ENCODE data around the gene PEG3. TPM values are rescaled to one million over a fixed set of nuclear protein-coding genes. Genes with fewer than 3 reads are reported as not detected.

PEG3 gene
- total and polyA plus RNA-seq, 2 donors (not counting 1 experiment from before 2014, with no cell fraction given), result 0.01 TPM; not detected in 1

DNA sequence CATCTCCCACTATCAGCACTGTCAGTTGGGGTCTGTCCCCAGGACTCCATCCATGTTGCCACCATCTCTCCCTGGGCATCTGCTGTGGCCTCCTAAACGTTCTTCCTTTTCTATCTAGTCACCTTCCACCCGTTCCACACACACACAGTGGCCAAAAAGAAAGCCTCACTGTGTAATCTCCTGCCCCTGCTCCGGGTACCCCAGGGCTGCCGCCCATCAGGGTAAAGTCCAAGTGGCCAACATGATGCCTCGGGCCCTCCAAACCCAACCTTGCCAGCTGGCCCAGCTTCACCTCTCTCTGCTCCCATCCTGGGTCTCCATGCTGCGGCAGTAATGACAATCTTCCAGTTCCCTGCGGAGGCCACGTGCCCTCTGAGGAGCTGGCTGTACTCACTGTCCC lies 29.4 kb upstream of the PEG3 start:
- H3K9me3 ChIP-seq (ENCODE audit: control extremely low read depth in 1 of 3, control insufficient read depth in 2 of 3, insufficient read depth in 1 of 3, low read length in 2 of 3), result peaks cover 1 to 32% (median 10%) of the 10 kb centered on the region in 3 donors
- no peak for TF ChIP-seq EZH2 (IDR thresholded peaks at IDR 0.05; ENCODE audit: borderline replicate concordance, insufficient read depth, low read depth, low read length, poor library complexity, severe bottlenecking)
- TF ChIP-seq, protein P1, sequence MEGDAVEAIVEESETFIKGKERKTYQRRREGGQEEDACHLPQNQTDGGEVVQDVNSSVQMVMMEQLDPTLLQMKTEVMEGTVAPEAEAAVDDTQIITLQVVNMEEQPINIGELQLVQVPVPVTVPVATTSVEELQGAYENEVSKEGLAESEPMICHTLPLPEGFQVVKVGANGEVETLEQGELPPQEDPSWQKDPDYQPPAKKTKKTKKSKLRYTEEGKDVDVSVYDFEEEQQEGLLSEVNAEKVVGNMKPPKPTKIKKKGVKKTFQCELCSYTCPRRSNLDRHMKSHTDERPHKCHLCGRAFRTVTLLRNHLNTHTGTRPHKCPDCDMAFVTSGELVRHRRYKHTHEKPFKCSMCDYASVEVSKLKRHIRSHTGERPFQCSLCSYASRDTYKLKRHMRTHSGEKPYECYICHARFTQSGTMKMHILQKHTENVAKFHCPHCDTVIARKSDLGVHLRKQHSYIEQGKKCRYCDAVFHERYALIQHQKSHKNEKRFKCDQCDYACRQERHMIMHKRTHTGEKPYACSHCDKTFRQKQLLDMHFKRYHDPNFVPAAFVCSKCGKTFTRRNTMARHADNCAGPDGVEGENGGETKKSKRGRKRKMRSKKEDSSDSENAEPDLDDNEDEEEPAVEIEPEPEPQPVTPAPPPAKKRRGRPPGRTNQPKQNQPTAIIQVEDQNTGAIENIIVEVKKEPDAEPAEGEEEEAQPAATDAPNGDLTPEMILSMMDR (IDR thresholded peaks at IDR 0.05), result no peak
- H3K4me2 ChIP-seq (replicated peaks; ENCODE audit: low read depth, low read length, poor library complexity, severe bottlenecking), result no peak overlapping the region
- DNase-seq, result no peak
- no peaks in the 10 kb centered on the region for H3K36me3 ChIP-seq (replicated peaks in 1 of 2; ENCODE audit: control extremely low read depth in 1 of 2, control insufficient read depth in 1 of 2, extremely low read depth in 1 of 2, insufficient read depth in 2 of 2, low read length in 1 of 2)
- no peaks in the 10 kb centered on the region for H3K79me2 ChIP-seq (ENCODE audit: control insufficient read depth, insufficient read depth, low read length)
- ChIA-PET CTCF (no interaction called here), POLR2A (no interaction called here)
- no peaks in the 10 kb centered on the region for H3K27me3 ChIP-seq (replicated peaks in 1 of 4; ENCODE audit: control extremely low read depth in 1 of 4, control insufficient read depth in 3 of 4, insufficient read depth in 4 of 4, low read length in 3 of 4)
- no peaks in the 10 kb centered on the region for H3K4me1 Mint-ChIP-seq
- H3K27me3 Mint-ChIP-seq, result no peaks in the 10 kb centered on the region
- no peak overlapping the region for H3K4me3 ChIP-seq (ENCODE audit: control extremely low read depth in 1 of 5, extremely low read depth in 1 of 5, insufficient read depth in 1 of 5, low read depth in 2 of 5, low read length in 4 of 5)
- no peak overlapping the region for H3K4me3 Mint-ChIP-seq
- WGBS (ENCODE audit: insufficient coverage), result 83% methylated on average over 8 of the region's 8 CpGs
- H3K27ac ChIP-seq (ENCODE audit: low read length in 2 of 2), result no peak overlapping the region
- H3K9ac ChIP-seq (ENCODE audit: low read length), result no peak overlapping the region
- no peak overlapping the region for H3K27ac Mint-ChIP-seq
- no peak overlapping the region for H2AFZ ChIP-seq (ENCODE audit: insufficient read depth, low read depth, low read length, poor library complexity, severe bottlenecking)
- H3K4me1 ChIP-seq (ENCODE audit: control insufficient read depth in 2 of 2, insufficient read depth in 2 of 2, low read length in 2 of 2), result no peaks in the 10 kb centered on the region
- H3K9me3 Mint-ChIP-seq (ENCODE audit: insufficient read depth), result peaks cover 20% of the 10 kb centered on the region
- intact Hi-C loops (cut with micrococcal nuclease), result no loop called here
- ATAC-seq (ENCODE audit: low read depth), result no peak
- no peaks in the 10 kb centered on the region for H4K20me1 ChIP-seq (ENCODE audit: control insufficient read depth, insufficient read depth, low read length, poor library complexity, severe bottlenecking)

DNA sequence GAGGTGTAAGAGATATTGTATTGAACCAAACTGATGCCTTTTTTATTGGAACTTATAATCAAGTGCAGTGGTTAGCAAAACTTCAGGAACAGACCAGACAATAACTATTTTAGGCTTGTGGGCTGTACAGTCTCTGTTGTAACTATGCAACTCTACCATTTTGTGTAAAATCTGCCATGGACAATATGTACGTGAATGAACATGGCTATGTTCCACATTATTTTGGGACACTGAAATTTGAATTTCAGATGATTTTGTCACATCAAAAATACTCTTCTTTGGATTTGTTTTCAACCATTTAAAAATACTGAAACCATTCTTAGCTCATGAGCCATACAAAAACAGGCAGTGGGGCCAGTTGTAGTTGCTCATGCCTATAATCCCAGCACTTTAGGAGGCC lies 27.9 kb upstream of the PEG3 start:
- no peaks in the 10 kb centered on the region for H3K79me2 ChIP-seq (ENCODE audit: control insufficient read depth, insufficient read depth, low read length)
- H4K20me1 ChIP-seq (ENCODE audit: control insufficient read depth, insufficient read depth, low read length, poor library complexity, severe bottlenecking), result no peaks in the 10 kb centered on the region
- intact Hi-C loops (cut with micrococcal nuclease), result no loop called here
- POLR2A ChIA-PET, result no interaction called here
- Mint-ChIP-seq H3K4me1 (no peaks in the 10 kb centered on the region), H3K9me3 (ENCODE audit: insufficient read depth) (peaks cover 15% of the 10 kb centered on the region), H3K27me3 (no peaks in the 10 kb centered on the region), H3K27ac (no peak overlapping the region), H3K4me3 (no peak overlapping the region)
- no peak overlapping the region for H3K4me3 ChIP-seq (ENCODE audit: control extremely low read depth in 1 of 5, extremely low read depth in 1 of 5, insufficient read depth in 1 of 5, low read depth in 2 of 5, low read length in 4 of 5)
- H3K27ac ChIP-seq (ENCODE audit: low read length in 2 of 2), result no peak overlapping the region
- no peak for TF ChIP-seq EZH2 (IDR thresholded peaks at IDR 0.05; ENCODE audit: borderline replicate concordance, insufficient read depth, low read depth, low read length, poor library complexity, severe bottlenecking)
- H3K9me3 ChIP-seq (ENCODE audit: control extremely low read depth in 1 of 3, control insufficient read depth in 2 of 3, insufficient read depth in 1 of 3, low read length in 2 of 3), result peaks cover 1 to 33% (median 6%) of the 10 kb centered on the region in 3 donors
- no peak overlapping the region for H3K9ac ChIP-seq (ENCODE audit: low read length)
- H3K27me3 ChIP-seq (replicated peaks in 1 of 4; ENCODE audit: control extremely low read depth in 1 of 4, control insufficient read depth in 3 of 4, insufficient read depth in 4 of 4, low read length in 3 of 4), result no peaks in the 10 kb centered on the region
- no peaks in the 10 kb centered on the region for H3K36me3 ChIP-seq (replicated peaks in 1 of 2; ENCODE audit: control extremely low read depth in 1 of 2, control insufficient read depth in 1 of 2, extremely low read depth in 1 of 2, insufficient read depth in 2 of 2, low read length in 1 of 2)
- WGBS (ENCODE audit: insufficient coverage), result no CpG with 5 or more reads among the region's 1 CpG
- DNase-seq, result no peak
- H3K4me2 ChIP-seq (replicated peaks; ENCODE audit: low read depth, low read length, poor library complexity, severe bottlenecking), result no peak overlapping the region
- no peak for ATAC-seq (ENCODE audit: low read depth)
- CTCF ChIA-PET, result no interaction called here
- no peaks in the 10 kb centered on the region for H3K4me1 ChIP-seq (ENCODE audit: control insufficient read depth in 2 of 2, insufficient read depth in 2 of 2, low read length in 2 of 2)
- H2AFZ ChIP-seq (ENCODE audit: insufficient read depth, low read depth, low read length, poor library complexity, severe bottlenecking), result no peak overlapping the region

Data from B cell (primary cell).